ENCODE measurements around the gene GALNT9.

GALNT9 gene

GRCh38 chr12:132282031-132282949 is 47.1 kb downstream of the GALNT9 start:
- DNase-seq (ENCODE audit: low read depth in 2 of 3, low spot score in 1 of 3): no peak

DNA sequence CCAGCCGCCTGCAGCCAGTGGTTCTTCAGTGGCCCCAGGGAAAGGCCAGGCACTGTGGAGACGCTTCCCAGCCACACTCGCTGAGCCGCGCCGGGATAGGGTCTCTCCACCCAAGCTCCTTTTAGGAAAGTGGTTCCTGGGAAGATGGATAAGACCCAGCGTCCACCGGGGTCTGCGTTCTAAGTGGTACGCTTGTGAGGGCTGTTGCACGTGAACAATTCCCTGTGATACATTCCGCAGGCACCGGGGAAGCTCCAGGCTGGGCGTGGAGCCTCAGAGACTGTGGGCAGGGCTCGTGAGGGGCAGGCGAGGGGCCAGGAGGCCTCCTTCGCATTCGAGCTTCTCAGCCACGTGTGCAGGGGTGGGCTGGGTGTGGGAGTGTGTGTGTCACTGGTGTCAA is 48.4 kb downstream of the GALNT9 start:
- DNase-seq (ENCODE audit: low read depth in 2 of 3, low spot score in 1 of 3): no peak

DNA sequence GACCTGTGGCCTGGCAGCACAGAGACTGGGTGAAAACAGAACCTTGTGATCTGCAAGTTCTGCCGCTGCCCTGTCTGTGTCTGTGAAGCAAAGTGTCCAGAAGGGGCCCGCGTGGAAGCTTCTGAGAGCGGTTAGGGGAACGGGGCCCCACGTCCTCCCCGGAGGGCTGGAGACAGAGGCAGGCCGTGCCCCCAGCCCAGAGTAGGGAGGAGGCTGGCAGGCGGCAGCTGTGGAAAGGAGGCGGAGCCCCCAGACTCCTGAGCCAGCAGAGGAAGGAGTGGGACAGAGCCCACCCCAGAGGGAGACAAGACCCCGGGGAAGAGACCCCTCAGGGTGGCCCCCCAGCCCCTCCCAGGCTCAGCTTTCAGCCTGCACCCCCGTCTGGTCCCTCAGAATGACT is 49.0 kb downstream of the GALNT9 start:
- DNase-seq (ENCODE audit: low read depth in 2 of 3, low spot score in 1 of 3): no peak

DNA sequence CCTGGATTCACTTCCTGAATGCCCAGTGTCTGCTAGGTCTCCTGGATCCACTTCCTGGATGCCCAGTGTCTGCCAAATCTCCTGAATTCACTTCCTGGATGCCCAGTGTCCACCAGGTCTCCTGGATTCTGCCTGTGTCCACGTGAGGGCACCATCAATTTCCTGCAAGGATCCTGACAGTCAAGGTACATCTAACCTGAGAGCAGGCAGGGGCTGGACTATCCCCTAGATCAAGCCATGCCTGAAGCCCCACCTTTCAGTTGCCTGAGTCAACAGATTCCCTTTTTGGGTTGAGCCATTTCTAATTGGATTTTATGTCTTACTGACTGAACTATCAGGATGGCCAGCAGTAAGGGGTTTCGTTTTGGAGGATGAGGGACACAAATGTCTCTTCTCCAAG is 49.5 kb downstream of the GALNT9 start:
- DNase-seq (ENCODE audit: low read depth in 2 of 3, low spot score in 1 of 3): no peak

- DNase-seq (ENCODE audit: low read depth in 2 of 3, low spot score in 1 of 3): no peak
These were observed 50.1 kb downstream of the GALNT9 start for GRCh38 chr12:132279184-132279889.

DNA sequence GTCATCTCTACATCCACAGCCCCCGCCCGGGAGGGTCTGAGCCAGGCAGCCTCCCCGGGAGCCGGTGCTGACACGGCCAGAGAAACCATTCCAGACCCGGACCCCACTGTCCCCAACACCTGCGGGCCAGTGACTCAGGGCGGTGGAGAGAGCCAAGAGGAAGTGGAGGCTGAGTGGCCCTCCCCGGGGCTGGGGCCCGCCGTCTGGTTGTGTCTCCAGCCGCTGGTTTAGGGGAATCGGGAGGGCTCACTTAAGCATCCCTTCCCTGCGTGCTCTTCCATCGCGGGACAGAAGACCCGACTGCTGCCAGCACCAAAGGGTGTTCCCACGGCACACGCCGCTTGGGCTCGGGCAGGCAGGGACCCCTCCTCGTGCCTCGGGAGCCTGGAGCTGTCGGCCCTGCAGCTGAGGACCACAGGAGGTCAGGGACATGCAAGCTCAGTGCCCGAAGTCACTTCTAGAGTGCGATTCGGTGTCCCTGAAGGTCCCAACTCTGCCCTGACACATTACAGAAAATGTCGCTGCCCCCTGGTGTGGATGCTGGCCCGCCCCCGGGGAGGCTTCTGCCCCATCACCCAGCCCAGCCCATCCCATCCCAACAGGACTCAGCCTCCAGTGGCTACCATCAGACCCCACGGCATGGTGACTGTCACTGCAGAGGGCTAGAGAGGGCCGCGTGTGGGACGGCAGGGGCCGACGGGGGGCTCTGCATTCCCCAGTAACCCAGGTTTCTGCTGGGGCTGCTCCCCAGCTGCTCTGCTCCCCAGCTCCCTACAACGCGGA is 50.8 kb downstream of the GALNT9 start:
- no peak for DNase-seq (ENCODE audit: low read depth in 2 of 3, low spot score in 1 of 3)

GRCh38 chr12:132277949-132278348 is 51.4 kb downstream of the GALNT9 start:
- no peak for DNase-seq (ENCODE audit: low read depth in 2 of 3, low spot score in 1 of 3)

- no peak for DNase-seq (ENCODE audit: low read depth in 2 of 3, low spot score in 1 of 3)
These were observed 51.9 kb downstream of the GALNT9 start for GRCh38 chr12:132277374-132277941.

DNA sequence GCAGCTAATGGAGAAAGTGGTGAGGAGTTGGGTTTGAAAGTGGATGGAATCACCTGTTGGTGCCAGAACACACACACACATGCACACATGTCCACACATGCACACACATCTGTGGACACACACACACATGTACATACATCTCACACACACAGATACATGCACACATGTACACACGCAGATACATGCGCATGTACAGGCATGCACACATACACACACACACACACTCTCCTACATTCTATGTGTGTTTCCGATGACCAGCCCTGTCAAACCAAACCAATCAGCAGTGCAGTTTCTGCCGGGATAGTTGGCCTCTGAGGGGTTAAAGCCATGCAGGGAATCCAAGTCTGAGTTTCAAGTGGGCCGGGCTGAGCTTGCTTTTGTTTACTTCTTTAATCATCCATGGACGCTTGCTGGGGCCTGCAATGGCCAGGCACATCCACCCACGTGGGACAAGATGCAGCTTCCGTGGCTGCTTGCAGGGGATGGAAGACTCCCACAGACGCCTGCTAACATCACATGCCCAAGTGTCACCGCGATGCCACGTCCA is 52.5 kb downstream of the GALNT9 start:
- DNase-seq (ENCODE audit: low read depth in 2 of 3, low spot score in 1 of 3): no peak

DNA sequence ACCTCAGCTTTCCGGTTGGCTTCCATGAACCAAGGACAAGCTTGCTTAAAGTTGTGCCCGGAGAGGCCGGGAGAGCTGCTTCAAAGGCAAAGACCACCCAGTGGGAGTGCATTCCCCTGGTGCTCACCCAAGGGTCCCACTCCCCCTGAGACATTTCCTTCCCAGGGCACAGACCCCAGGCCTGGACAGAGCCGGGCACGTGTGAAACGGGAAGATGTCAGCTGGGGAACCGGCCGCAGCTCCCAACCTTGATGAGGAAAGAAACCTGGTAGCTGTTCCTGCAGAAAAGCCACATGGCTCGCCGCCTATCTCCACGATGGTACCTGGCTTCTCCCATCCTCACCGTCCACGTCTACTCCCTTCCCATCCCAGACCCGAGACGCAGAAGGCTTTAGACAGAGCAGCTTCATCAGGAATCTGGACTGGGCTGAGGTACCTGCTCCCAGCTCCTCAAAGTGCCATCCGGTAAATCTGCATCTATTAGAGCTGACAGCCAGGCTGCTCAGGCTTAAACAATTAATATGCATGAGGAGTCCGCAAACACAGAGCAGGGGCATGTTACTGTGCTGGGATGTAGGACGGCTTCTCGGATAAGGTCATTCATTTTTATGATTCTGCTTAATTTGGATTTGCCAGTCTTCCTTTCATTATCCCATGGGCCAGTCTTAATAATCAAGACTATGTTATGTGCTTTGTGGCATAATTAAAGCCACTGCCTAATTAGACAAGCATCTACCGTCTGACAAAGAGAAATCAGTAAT is 53.1 kb downstream of the GALNT9 start:
- DNase-seq (ENCODE audit: low read depth in 2 of 3, low spot score in 1 of 3): no peak

GRCh38 chr12:132275631-132276030 is 53.8 kb downstream of the GALNT9 start:
- no peak for DNase-seq (ENCODE audit: low read depth in 2 of 3, low spot score in 1 of 3)

GRCh38 chr12:132275110-132275531 is 54.3 kb downstream of the GALNT9 start:
- DNase-seq (ENCODE audit: low read depth in 2 of 3, low spot score in 1 of 3): no peak

DNA sequence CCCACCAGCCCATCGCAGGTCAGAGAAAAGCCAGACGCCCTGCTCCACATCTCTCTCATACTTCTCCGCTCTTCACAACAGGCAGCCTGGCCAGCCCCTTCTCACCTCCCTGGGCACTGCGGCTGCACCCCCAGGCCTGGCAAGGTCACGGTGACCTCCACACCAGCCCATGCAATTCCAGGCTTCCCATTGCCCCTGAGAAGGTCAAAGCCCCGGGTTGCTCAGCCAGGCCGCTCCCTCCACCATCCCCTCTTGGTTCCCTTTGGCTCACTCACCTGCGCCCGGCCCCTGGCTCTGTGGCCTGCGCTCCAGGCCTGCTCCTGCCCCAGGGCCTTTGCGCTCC is 55.4 kb downstream of the GALNT9 start:
- DNase-seq (ENCODE audit: low read depth in 2 of 3, low spot score in 1 of 3): no peak

DNA sequence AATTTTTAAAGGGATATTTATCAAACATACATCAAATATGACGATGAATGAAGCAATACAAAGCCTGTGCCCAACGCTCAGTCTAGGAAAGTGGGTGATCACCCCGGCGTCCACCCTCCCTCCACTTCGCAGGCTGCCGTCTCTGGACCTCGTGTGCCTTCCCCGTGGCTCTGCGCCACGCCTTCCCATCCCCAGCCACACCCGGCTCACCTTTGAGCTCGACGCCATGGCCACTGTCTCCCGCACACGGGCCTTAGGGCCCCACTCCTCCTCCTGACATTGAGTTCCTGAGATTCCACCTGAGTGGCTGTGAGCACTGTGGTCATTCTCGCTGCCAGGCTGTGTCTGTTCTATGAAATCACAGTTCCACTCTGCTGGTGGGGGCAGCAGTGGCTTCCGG is 56.7 kb downstream of the GALNT9 start:
- DNase-seq (ENCODE audit: low read depth in 2 of 3, low spot score in 1 of 3): no peak

- no peak for DNase-seq (ENCODE audit: low read depth in 2 of 3, low spot score in 1 of 3)
These were observed 57.7 kb downstream of the GALNT9 start for GRCh38 chr12:132271755-132272092.

- DNase-seq (ENCODE audit: low read depth in 2 of 3, low spot score in 1 of 3): no peak
These were observed 58.2 kb downstream of the GALNT9 start for GRCh38 chr12:132270969-132271754.

GRCh38 chr12:132270516-132270915 is 58.9 kb downstream of the GALNT9 start:
- no peak for DNase-seq (ENCODE audit: low read depth in 2 of 3, low spot score in 1 of 3)

- no peak for DNase-seq (ENCODE audit: low read depth in 2 of 3, low spot score in 1 of 3)
These were observed 60.0 kb downstream of the GALNT9 start for GRCh38 chr12:132269271-132269968.

GRCh38 chr12:132268674-132269073 is 60.7 kb downstream of the GALNT9 start:
- no peak for DNase-seq (ENCODE audit: low read depth in 2 of 3, low spot score in 1 of 3)

All from stimulated activated CD4-positive, alpha-beta T cell treated with anti-CD3 and anti-CD28 coated beads, Interleukin-12 subunit alpha, Interleukin-12 subunit beta, amount 100 ng/mL, for 48 hours (primary cell).